ENCODE measurements around the gene MYH9. TPM values are rescaled to one million over a fixed set of nuclear protein-coding genes. Genes with fewer than 3 reads are reported as not detected.

MYH9 gene
- total RNA-seq, 1 donor from 2014 or later: 1,511 TPM

GRCh38 chr22:36351921-36352802 is 35.6 kb downstream of the MYH9 start:
- DNase-seq (ENCODE audit: low read depth, low spot score): no peak

- no peak for DNase-seq (ENCODE audit: low read depth, low spot score)
Observed at GRCh38 chr22:36350751-36351594, 36.8 kb downstream of the MYH9 start.

GRCh38 chr22:36349726-36350125 is 38.0 kb downstream of the MYH9 start:
- no peak for DNase-seq (ENCODE audit: low read depth, low spot score)

GRCh38 chr22:36348760-36349159 is 39.0 kb downstream of the MYH9 start:
- DNase-seq (ENCODE audit: low read depth, low spot score): no peak

- DNase-seq (ENCODE audit: low read depth, low spot score): no peak
Observed at GRCh38 chr22:36347094-36347493, 40.7 kb downstream of the MYH9 start.

- no peak for DNase-seq (ENCODE audit: low read depth, low spot score)
Observed at GRCh38 chr22:36344106-36344827, 43.5 kb downstream of the MYH9 start.

GRCh38 chr22:36343720-36344105 is 44.1 kb downstream of the MYH9 start:
- no peak for DNase-seq (ENCODE audit: low read depth, low spot score)

GRCh38 chr22:36343070-36343719 is 44.6 kb downstream of the MYH9 start:
- DNase-seq (ENCODE audit: low read depth, low spot score): no peak

GRCh38 chr22:36341640-36342041 is 46.1 kb downstream of the MYH9 start:
- DNase-seq (ENCODE audit: low read depth, low spot score): no peak

GRCh38 chr22:36340621-36341020 is 47.1 kb downstream of the MYH9 start:
- DNase-seq (ENCODE audit: low read depth, low spot score): no peak

GRCh38 chr22:36339171-36340065 is 48.3 kb downstream of the MYH9 start:
- DNase-seq (ENCODE audit: low read depth, low spot score): no peak

GRCh38 chr22:36337365-36338130 is 50.2 kb downstream of the MYH9 start:
- DNase-seq (ENCODE audit: low read depth, low spot score): no peak

GRCh38 chr22:36336246-36337182 is 51.3 kb downstream of the MYH9 start:
- DNase-seq (ENCODE audit: low read depth, low spot score): no peak

- DNase-seq (ENCODE audit: low read depth, low spot score): no peak
Observed at GRCh38 chr22:36335621-36336020, 52.1 kb downstream of the MYH9 start.

GRCh38 chr22:36334821-36335603 is 52.8 kb downstream of the MYH9 start:
- no peak for DNase-seq (ENCODE audit: low read depth, low spot score)

GRCh38 chr22:36334081-36334820 is 53.5 kb downstream of the MYH9 start:
- no peak for DNase-seq (ENCODE audit: low read depth, low spot score)

- no peak for DNase-seq (ENCODE audit: low read depth, low spot score)
Observed at GRCh38 chr22:36333644-36334043, 54.1 kb downstream of the MYH9 start.
